ENCODE data around the gene KCNJ9. TPM values are rescaled to one million over a fixed set of nuclear protein-coding genes. Genes with fewer than 3 reads are reported as not detected.

KCNJ9 gene
- total RNA-seq, 1 donor = not detected

- Histone ChIP-seq H3K79me2 (ENCODE audit: insufficient read depth, low read length) (no peaks in the 10 kb centered on the region), H3K4me3 (ENCODE audit: insufficient read depth, low read length) (no peak overlapping the region), H3K27me3 (ENCODE audit: insufficient read depth, low read length) (peaks cover 25% of the 10 kb centered on the region), H2AFZ (ENCODE audit: low read length) (no peak overlapping the region), H3K36me3 (ENCODE audit: insufficient read depth, low read length) (no peaks in the 10 kb centered on the region), H3K4me1 (ENCODE audit: insufficient read depth, low read length) (no peaks in the 10 kb centered on the region), H3K9me3 (ENCODE audit: low read depth, low read length) (no peaks in the 10 kb centered on the region), H3K27ac (ENCODE audit: low read depth, low read length) (no peak overlapping the region), H4K20me1 (ENCODE audit: insufficient read depth, low read length) (no peaks in the 10 kb centered on the region), H3K4me2 (ENCODE audit: insufficient read depth, low read length) (no peak overlapping the region)
- TF ChIP-seq CTCF (IDR thresholded peaks at IDR 0.05; ENCODE audit: extremely low read depth, low read depth, low read length) = no peak
- no peak for DNase-seq (ENCODE audit: insufficient read length, low spot score, missing footprints)
These were observed 55.5 kb downstream of the KCNJ9 start for GRCh38 chr1:160136926-160137200.

GRCh38 chr1:160137216-160137862 lies 56.0 kb downstream of the KCNJ9 start:
- no peak for TF ChIP-seq CTCF (IDR thresholded peaks at IDR 0.05; ENCODE audit: extremely low read depth, low read depth, low read length)
- Histone ChIP-seq H2AFZ (ENCODE audit: low read length) (no peak overlapping the region), H3K27ac (ENCODE audit: low read depth, low read length) (no peak overlapping the region)

GRCh38 chr1:160139840-160140239 lies 58.5 kb downstream of the KCNJ9 start:
- Histone ChIP-seq H3K36me3 (ENCODE audit: insufficient read depth, low read length) (no peaks in the 10 kb centered on the region), H3K9me3 (ENCODE audit: low read depth, low read length) (no peaks in the 10 kb centered on the region), H3K79me2 (ENCODE audit: insufficient read depth, low read length) (no peaks in the 10 kb centered on the region), H3K4me2 (ENCODE audit: insufficient read depth, low read length) (no peak overlapping the region), H3K27me3 (ENCODE audit: insufficient read depth, low read length) (peaks cover 14% of the 10 kb centered on the region), H4K20me1 (ENCODE audit: insufficient read depth, low read length) (no peaks in the 10 kb centered on the region), H3K4me1 (ENCODE audit: insufficient read depth, low read length) (no peaks in the 10 kb centered on the region), H2AFZ (ENCODE audit: low read length) (no peak overlapping the region), H3K27ac (ENCODE audit: low read depth, low read length) (no peak overlapping the region), H3K4me3 (ENCODE audit: insufficient read depth, low read length) (no peak overlapping the region)
- no peak for DNase-seq (ENCODE audit: insufficient read length, low spot score, missing footprints)
- no peak for TF ChIP-seq CTCF (IDR thresholded peaks at IDR 0.05; ENCODE audit: extremely low read depth, low read depth, low read length)

More at GRCh38 chr1:160137216-160137862, 56.0 kb downstream of the KCNJ9 start:
- H3K36me3 ChIP-seq (ENCODE audit: insufficient read depth, low read length) = no peaks in the 10 kb centered on the region
- H3K79me2 ChIP-seq (ENCODE audit: insufficient read depth, low read length) = no peaks in the 10 kb centered on the region
- no peak overlapping the region for H3K4me2 ChIP-seq (ENCODE audit: insufficient read depth, low read length)
- H3K4me3 ChIP-seq (ENCODE audit: insufficient read depth, low read length) = no peak overlapping the region
- H3K9me3 ChIP-seq (ENCODE audit: low read depth, low read length) = no peaks in the 10 kb centered on the region
- no peaks in the 10 kb centered on the region for H4K20me1 ChIP-seq (ENCODE audit: insufficient read depth, low read length)
- peaks cover 23% of the 10 kb centered on the region for H3K27me3 ChIP-seq (ENCODE audit: insufficient read depth, low read length)
- DNase-seq (ENCODE audit: insufficient read length, low spot score, missing footprints) = no peak
- H3K4me1 ChIP-seq (ENCODE audit: insufficient read depth, low read length) = no peaks in the 10 kb centered on the region

Other genes starting within 250 kb of the KCNJ9 start
- gene VSIG8, start 218.9 kb upstream of the KCNJ9 start, total RNA-seq = not detected in 2 replicates
- gene CFAP45, start 181.4 kb upstream of the KCNJ9 start, total RNA-seq = 0.29 and 0.36 TPM in 2 replicates
- 156 and 159 TPM in 2 replicates for gene TAGLN2, start 156.0 kb upstream of the KCNJ9 start, total RNA-seq
- under 0.01 TPM in 2 replicates for gene IGSF9, start 135.9 kb upstream of the KCNJ9 start, total RNA-seq
- not detected in 2 replicates for gene SLAMF9, start 127.3 kb upstream of the KCNJ9 start, total RNA-seq
- 7.2 and 7.4 TPM in 2 replicates for gene PIGM, start 49.5 kb upstream of the KCNJ9 start, total RNA-seq
- gene KCNJ10, start 11.4 kb upstream of the KCNJ9 start, total RNA-seq = not detected in 2 replicates
- gene IGSF8, start 17.1 kb downstream of the KCNJ9 start, total RNA-seq = 18.0 and 19.9 TPM in 2 replicates
- gene ATP1A2, start 34.2 kb downstream of the KCNJ9 start, total RNA-seq = 0.72 and 1.2 TPM in 2 replicates
- not detected in 2 replicates for gene ATP1A4, start 70.1 kb downstream of the KCNJ9 start, total RNA-seq
- gene CASQ1, start 109.0 kb downstream of the KCNJ9 start, total RNA-seq = 0.29 and 0.36 TPM in 2 replicates
- gene PEA15, start 123.8 kb downstream of the KCNJ9 start, total RNA-seq = 200 and 217 TPM in 2 replicates
- gene DCAF8, start 181.0 kb downstream of the KCNJ9 start, total RNA-seq = 107 and 112 TPM in 2 replicates
- gene PEX19, start 203.6 kb downstream of the KCNJ9 start, total RNA-seq = 38.0 and 43.3 TPM in 2 replicates

Data from osteoblast (primary cell).